Occipital lobe (tissue), 1 donor: Measurements from ENCODE around the gene ZCCHC17. TPM values are rescaled to one million over a fixed set of nuclear protein-coding genes. Genes with fewer than 3 reads are reported as not detected.

Source experiments
- total RNA-seq: library from RNA; depleted of rRNA; stranded (reverse); fragments of >200 nt; gene quantifications from one replicate; pipeline ENCODE4 v1.2.3, GENCODE V29; 2014

Gene ZCCHC17
- total RNA-seq, 1 donor from 2014 or later, result 36.0 TPM

Other genes with a start within 250 kb of the ZCCHC17 start
- 140 TPM for gene PUM1, start 231.3 kb upstream of the ZCCHC17 start, total RNA-seq
- 33.4 TPM for gene NKAIN1, start 57.1 kb upstream of the ZCCHC17 start, total RNA-seq
- gene SNRNP40, start 244 bp upstream of the ZCCHC17 start, total RNA-seq, result 102 TPM
- gene FABP3, start 76.0 kb downstream of the ZCCHC17 start, total RNA-seq, result 93.1 TPM
- 1.7 TPM for gene SERINC2, start 116.2 kb downstream of the ZCCHC17 start, total RNA-seq